HG02588 (cell line): ENCODE data around the gene UEVLD.

Experiments
- ATAC-seq: cut with Tn5 transposase; IDR thresholded peaks from one replicate; pipeline ENCODE4 v1.9.1; 2021; ENCODE audit warnings: mild to moderate bottlenecking, moderate library complexity; ENCODE audit not compliant: unreplicated experiment

UEVLD gene

GRCh38 chr11:18590571-18590970 is 2.0 kb upstream of the UEVLD start:
- no peak for ATAC-seq

GRCh38 chr11:18581825-18582224 is 6.7 kb downstream of the UEVLD start:
- no peak for ATAC-seq

GRCh38 chr11:18580113-18580766 is 8.3 kb downstream of the UEVLD start:
- no peak for ATAC-seq

- peak; percentile 55 for ATAC-seq
Observed at GRCh38 chr11:18578975-18579598, 9.4 kb downstream of the UEVLD start.

GRCh38 chr11:18575361-18575760 is 13.2 kb downstream of the UEVLD start:
- ATAC-seq = no peak

GRCh38 chr11:18567081-18567480 is 21.5 kb downstream of the UEVLD start:
- no peak for ATAC-seq

- ATAC-seq = no peak
Observed at GRCh38 chr11:18566406-18566805, 22.1 kb downstream of the UEVLD start.

GRCh38 chr11:18564149-18564548 is 24.4 kb downstream of the UEVLD start:
- no peak for ATAC-seq

- no peak for ATAC-seq
Observed at GRCh38 chr11:18563090-18563730, 25.3 kb downstream of the UEVLD start.

- no peak for ATAC-seq
Observed at GRCh38 chr11:18548001-18548400, 40.5 kb downstream of the UEVLD start.

- ATAC-seq = no peak
Observed at GRCh38 chr11:18540207-18541009, 48.1 kb downstream of the UEVLD start.

GRCh38 chr11:18536209-18536608 is 52.3 kb downstream of the UEVLD start:
- ATAC-seq = no peak

GRCh38 chr11:18534245-18534644 is 54.3 kb downstream of the UEVLD start:
- ATAC-seq = no peak

GRCh38 chr11:18533365-18533764 is 55.2 kb downstream of the UEVLD start:
- no peak for ATAC-seq

GRCh38 chr11:18527512-18527911 is 61.0 kb downstream of the UEVLD start:
- no peak for ATAC-seq

GRCh38 chr11:18526521-18527296 is 61.8 kb downstream of the UEVLD start, which contains the start of gene TSG101:
TSS of gene TSG101 (minus strand) at chr11:18526942. CDS start at chr11:18526816, 126 bp downstream.
- ATAC-seq = peak; percentile 98

GRCh38 chr11:18526130-18526520 is 62.4 kb downstream of the UEVLD start:
- no peak for ATAC-seq

- ATAC-seq = no peak
Observed at GRCh38 chr11:18524248-18524647, 64.3 kb downstream of the UEVLD start.

GRCh38 chr11:18523084-18523483 is 65.5 kb downstream of the UEVLD start:
- no peak for ATAC-seq

GRCh38 chr11:18522388-18522787 is 66.1 kb downstream of the UEVLD start:
- no peak for ATAC-seq

- ATAC-seq = no peak
Observed at GRCh38 chr11:18521122-18521521, 67.4 kb downstream of the UEVLD start.
